Measurements from ENCODE around the gene ACTG2. TPM values are rescaled to one million over a fixed set of nuclear protein-coding genes. Genes with fewer than 3 reads are reported as not detected.
"Not testable (repeated sequence)": the region's sequence is repeated elsewhere in the genome, so short reads cannot be mapped to it uniquely, and the experiment has no call there.

ACTG2 gene
- total RNA-seq, 1 experiment from 2014 or later: 0.23 TPM

DNA sequence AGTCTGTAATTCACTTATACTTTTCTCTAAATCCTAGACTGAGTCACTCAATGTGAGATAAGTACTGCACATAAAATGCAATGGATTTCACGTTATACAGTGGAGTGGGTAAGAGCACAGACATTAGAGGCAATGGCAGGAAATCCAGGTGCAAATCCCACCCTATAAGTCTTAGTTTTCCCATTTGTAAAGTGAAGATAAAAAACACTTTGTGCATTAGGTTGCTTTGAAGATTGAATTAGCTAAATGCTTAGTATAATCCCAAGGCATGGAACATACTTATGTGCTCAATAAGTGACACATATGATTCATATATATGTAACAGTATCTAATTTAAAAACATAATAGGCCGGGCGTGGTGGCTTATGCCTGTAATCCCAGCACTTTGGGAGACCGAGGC lies 10.5 kb downstream of the ACTG2 start:
- Histone ChIP-seq H3K36me3 (ENCODE audit: control insufficient read depth, insufficient read depth, low read length) (no peaks in the 10 kb centered on the region), H3K4me1 (ENCODE audit: control insufficient read depth, insufficient read depth, low read length) (0 out of 2 replicates have a peak, but pooled peaks cover 4% of the 10 kb centered on the region), H3K9me3 (ENCODE audit: control insufficient read depth, insufficient read depth, low read depth, low read length) (no peaks in the 10 kb centered on the region), H3K27me3 (ENCODE audit: control insufficient read depth, insufficient read depth, low read length) (no peaks in the 10 kb centered on the region; the same call in 1 of the 2 replicates), H3K27ac (ENCODE audit: low read length) (no peak overlapping the region), H3K4me3 (ENCODE audit: low read depth in 2 of 2, low read length in 2 of 2) (no peak overlapping the region)
- ATAC-seq: no peak
- in situ Hi-C loops (cut with HindIII; ENCODE audit: low pct_unique_long_range_greater_than_20kb, low sequenced_read_pairs) (no loop called here), intact Hi-C loops (cut with micrococcal nuclease; ENCODE audit: unreplicated experiment) (no loop called here)
- no TSS peak for BruUV-seq (replicated peaks)
- CTCF ChIA-PET: interaction anchor here (0.7 kb wide), 1 partner anchor 9 kb away, joined by 8 read pairs; no protein-coding TSS in a partner anchor
- DNase-seq (ENCODE audit: low read depth, low spot score): no peak
- POLR2A ChIA-PET: no interaction called here
- TF ChIP-seq TCF7L2 (IDR thresholded peaks at IDR 0.05; ENCODE audit: low read depth, low read length) (no peak), SIN3A (IDR thresholded peaks at IDR 0.05; ENCODE audit: borderline replicate concordance, insufficient read depth, low read depth, low read length) (no peak)
- TF ChIP-seq, protein P1, sequence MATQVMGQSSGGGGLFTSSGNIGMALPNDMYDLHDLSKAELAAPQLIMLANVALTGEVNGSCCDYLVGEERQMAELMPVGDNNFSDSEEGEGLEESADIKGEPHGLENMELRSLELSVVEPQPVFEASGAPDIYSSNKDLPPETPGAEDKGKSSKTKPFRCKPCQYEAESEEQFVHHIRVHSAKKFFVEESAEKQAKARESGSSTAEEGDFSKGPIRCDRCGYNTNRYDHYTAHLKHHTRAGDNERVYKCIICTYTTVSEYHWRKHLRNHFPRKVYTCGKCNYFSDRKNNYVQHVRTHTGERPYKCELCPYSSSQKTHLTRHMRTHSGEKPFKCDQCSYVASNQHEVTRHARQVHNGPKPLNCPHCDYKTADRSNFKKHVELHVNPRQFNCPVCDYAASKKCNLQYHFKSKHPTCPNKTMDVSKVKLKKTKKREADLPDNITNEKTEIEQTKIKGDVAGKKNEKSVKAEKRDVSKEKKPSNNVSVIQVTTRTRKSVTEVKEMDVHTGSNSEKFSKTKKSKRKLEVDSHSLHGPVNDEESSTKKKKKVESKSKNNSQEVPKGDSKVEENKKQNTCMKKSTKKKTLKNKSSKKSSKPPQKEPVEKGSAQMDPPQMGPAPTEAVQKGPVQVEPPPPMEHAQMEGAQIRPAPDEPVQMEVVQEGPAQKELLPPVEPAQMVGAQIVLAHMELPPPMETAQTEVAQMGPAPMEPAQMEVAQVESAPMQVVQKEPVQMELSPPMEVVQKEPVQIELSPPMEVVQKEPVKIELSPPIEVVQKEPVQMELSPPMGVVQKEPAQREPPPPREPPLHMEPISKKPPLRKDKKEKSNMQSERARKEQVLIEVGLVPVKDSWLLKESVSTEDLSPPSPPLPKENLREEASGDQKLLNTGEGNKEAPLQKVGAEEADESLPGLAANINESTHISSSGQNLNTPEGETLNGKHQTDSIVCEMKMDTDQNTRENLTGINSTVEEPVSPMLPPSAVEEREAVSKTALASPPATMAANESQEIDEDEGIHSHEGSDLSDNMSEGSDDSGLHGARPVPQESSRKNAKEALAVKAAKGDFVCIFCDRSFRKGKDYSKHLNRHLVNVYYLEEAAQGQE (IDR thresholded peaks at IDR 0.05; ENCODE audit: insufficient read depth in 1 of 2, low read depth in 2 of 2, low read length in 1 of 2): no peak
- TF ChIP-seq, protein P2, sequence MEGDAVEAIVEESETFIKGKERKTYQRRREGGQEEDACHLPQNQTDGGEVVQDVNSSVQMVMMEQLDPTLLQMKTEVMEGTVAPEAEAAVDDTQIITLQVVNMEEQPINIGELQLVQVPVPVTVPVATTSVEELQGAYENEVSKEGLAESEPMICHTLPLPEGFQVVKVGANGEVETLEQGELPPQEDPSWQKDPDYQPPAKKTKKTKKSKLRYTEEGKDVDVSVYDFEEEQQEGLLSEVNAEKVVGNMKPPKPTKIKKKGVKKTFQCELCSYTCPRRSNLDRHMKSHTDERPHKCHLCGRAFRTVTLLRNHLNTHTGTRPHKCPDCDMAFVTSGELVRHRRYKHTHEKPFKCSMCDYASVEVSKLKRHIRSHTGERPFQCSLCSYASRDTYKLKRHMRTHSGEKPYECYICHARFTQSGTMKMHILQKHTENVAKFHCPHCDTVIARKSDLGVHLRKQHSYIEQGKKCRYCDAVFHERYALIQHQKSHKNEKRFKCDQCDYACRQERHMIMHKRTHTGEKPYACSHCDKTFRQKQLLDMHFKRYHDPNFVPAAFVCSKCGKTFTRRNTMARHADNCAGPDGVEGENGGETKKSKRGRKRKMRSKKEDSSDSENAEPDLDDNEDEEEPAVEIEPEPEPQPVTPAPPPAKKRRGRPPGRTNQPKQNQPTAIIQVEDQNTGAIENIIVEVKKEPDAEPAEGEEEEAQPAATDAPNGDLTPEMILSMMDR (IDR thresholded peaks at IDR 0.05): no peak

DNA sequence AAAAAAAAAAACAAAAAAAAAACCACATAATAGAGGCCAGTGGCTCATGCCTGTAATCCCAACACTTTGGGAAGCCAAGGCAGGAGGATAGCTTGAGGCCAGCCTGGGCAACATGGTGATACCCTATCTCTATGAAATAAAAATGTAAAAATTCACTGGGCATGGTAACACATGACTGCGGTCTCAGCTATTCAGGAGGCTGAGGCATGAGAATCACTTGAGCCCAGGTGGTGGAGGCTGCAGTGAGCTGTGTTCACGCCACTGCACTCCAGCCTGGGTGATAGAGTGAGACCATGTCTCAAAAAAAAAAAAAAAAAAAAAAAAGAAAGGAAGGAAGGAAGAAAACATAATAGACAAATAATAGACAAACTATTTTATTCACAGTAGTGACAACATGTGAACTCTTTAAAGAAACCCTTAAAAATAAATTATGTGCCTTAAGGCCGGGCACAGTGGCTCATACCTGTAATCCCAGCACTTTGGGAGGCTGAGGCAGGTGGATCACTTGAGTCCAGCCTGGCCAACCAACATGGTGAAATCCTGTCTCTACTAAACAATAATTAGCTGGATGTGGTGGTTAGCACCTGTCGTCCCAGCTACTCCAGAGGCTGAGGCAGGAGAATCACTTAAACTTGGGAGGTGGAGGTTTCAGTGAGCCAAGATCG lies 11.3 kb downstream of the ACTG2 start:
- not testable (repeated sequence) for H3K9me3 ChIP-seq (ENCODE audit: control insufficient read depth, insufficient read depth, low read depth, low read length)

DNA sequence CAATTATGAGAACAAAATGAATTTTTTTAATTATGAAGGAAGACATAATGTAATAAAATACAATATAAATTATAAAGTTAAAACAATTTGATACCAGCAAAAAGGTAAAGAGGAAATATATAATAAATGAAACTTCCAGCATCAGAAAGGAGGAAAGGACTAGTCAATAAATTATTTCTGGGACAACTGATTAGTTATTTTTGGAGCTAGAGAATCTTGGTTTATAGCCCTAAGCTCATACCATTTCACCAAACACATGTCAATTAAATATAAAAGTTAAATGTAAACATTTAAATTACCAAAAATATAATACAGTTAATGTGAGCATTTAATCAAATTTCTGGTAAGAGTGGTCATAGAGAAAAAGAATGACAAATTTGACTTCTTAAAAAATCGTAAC lies 12.1 kb downstream of the ACTG2 start:
- TF ChIP-seq, protein P2 (IDR thresholded peaks at IDR 0.05): no peak
- TF ChIP-seq, protein P1 (IDR thresholded peaks at IDR 0.05; ENCODE audit: insufficient read depth in 1 of 2, low read depth in 2 of 2, low read length in 1 of 2): no peak
- TF ChIP-seq SIN3A (IDR thresholded peaks at IDR 0.05; ENCODE audit: borderline replicate concordance, insufficient read depth, low read depth, low read length) (no peak), POLR2AphosphoS5 (IDR thresholded peaks at IDR 0.05; ENCODE audit: low read depth, low read length) (no peak), TCF7L2 (IDR thresholded peaks at IDR 0.05; ENCODE audit: low read depth, low read length) (no peak)
- DNase-seq (ENCODE audit: low read depth, low spot score) (no peak), ATAC-seq (no peak)
- ChIA-PET POLR2A (interaction anchor here (0.7 kb wide), 1 partner anchor 1035 kb away, joined by 3 read pairs; no protein-coding TSS in a partner anchor), CTCF (no interaction called here)
- intact Hi-C loops (cut with micrococcal nuclease; ENCODE audit: unreplicated experiment) (no loop called here), in situ Hi-C loops (cut with HindIII; ENCODE audit: low pct_unique_long_range_greater_than_20kb, low sequenced_read_pairs) (no loop called here)
- 0 out of 2 replicates have a peak, but pooled peaks cover 4% of the 10 kb centered on the region for H3K4me1 ChIP-seq (ENCODE audit: control insufficient read depth, insufficient read depth, low read length)
- no peaks in the 10 kb centered on the region for H3K36me3 ChIP-seq (ENCODE audit: control insufficient read depth, insufficient read depth, low read length)
- no peaks in the 10 kb centered on the region; the same call in 1 of the 2 replicates for H3K27me3 ChIP-seq (ENCODE audit: control insufficient read depth, insufficient read depth, low read length)
- H3K4me3 ChIP-seq (ENCODE audit: low read depth in 2 of 2, low read length in 2 of 2): no peak overlapping the region
- no TSS peak for BruUV-seq (replicated peaks)
- no peak overlapping the region for H3K27ac ChIP-seq (ENCODE audit: low read length)
- H3K9me3 ChIP-seq (ENCODE audit: control insufficient read depth, insufficient read depth, low read depth, low read length): no peaks in the 10 kb centered on the region

More for the DNA sequence above, 11.3 kb downstream of the ACTG2 start:
- H3K4me3 ChIP-seq (ENCODE audit: low read depth in 2 of 2, low read length in 2 of 2); H3K36me3 ChIP-seq (ENCODE audit: control insufficient read depth, insufficient read depth, low read length); in situ Hi-C loops (cut with HindIII; ENCODE audit: low pct_unique_long_range_greater_than_20kb, low sequenced_read_pairs); intact Hi-C loops (cut with micrococcal nuclease; ENCODE audit: unreplicated experiment); DNase-seq (ENCODE audit: low read depth, low spot score); POLR2A ChIA-PET; BruUV-seq (replicated peaks); ATAC-seq; H3K27me3 ChIP-seq (ENCODE audit: control insufficient read depth, insufficient read depth, low read length); H3K4me1 ChIP-seq (ENCODE audit: control insufficient read depth, insufficient read depth, low read length); H3K27ac ChIP-seq (ENCODE audit: low read length): not testable (repeated sequence)
- CTCF ChIA-PET: interaction anchor here (0.6 to 0.7 kb wide), 2 partner anchors 10 to 30 kb away, joined by 8 to 9 read pairs; no protein-coding TSS in a partner anchor

Data from Panc1 (cell line).